Mammary epithelial cell (primary cell): Measurements from ENCODE around the gene TMEM178A.

Source experiments
- EZH2 ChIP-seq: IDR thresholded peaks from 2 replicates; pipeline ENCODE4 v1.6.1; 2012; ENCODE audit warnings: low read length, inconsistent platforms, borderline replicate concordance
- TF ChIP-seq, protein P1 (sequence below), 2 donors: IDR thresholded peaks in 1 of 2; conservative IDR thresholded peaks in 1 of 2; 2 replicates each; pipeline ENCODE4 v1.5.1; 2011 to 2012; ENCODE audit warnings: inconsistent platforms in 2 of 2, low read length in 2 of 2, mild to moderate bottlenecking in 2 of 2, control low read depth in 1 of 2, low read depth in 1 of 2; ENCODE audit not compliant: insufficient read depth in 1 of 2; ENCODE audit errors: extremely low read depth in 1 of 2

DNA sequence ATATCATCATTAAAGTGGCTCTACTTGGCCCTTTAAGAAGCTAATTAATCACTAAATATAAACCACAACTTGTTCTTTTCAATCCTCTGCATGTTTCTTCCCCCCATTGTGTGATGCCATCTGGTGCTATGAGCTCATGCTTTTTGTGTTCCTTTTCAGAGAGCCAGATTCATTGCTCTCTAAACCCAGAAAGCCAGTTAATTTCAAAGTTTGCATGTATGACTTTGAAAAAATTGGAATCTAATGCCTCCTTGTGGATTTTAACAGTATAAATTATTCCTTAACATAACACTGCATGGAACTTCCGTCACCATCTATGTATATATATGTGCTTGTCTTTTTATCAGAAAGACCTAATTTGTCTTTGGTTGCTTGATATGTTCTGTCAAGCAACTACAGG, 31.1 kb downstream of the TMEM178A start:
- TF ChIP-seq, protein P1, sequence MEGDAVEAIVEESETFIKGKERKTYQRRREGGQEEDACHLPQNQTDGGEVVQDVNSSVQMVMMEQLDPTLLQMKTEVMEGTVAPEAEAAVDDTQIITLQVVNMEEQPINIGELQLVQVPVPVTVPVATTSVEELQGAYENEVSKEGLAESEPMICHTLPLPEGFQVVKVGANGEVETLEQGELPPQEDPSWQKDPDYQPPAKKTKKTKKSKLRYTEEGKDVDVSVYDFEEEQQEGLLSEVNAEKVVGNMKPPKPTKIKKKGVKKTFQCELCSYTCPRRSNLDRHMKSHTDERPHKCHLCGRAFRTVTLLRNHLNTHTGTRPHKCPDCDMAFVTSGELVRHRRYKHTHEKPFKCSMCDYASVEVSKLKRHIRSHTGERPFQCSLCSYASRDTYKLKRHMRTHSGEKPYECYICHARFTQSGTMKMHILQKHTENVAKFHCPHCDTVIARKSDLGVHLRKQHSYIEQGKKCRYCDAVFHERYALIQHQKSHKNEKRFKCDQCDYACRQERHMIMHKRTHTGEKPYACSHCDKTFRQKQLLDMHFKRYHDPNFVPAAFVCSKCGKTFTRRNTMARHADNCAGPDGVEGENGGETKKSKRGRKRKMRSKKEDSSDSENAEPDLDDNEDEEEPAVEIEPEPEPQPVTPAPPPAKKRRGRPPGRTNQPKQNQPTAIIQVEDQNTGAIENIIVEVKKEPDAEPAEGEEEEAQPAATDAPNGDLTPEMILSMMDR (conservative IDR thresholded peaks at IDR 0.05 in 1 of 2, IDR thresholded peaks at IDR 0.05 in 1 of 2; ENCODE audit: extremely low read depth in 1 of 2, insufficient read depth in 1 of 2, low read depth in 1 of 2, low read length in 2 of 2), result peak; percentile 37 to 39
- no peak for TF ChIP-seq EZH2
